Measurements from ENCODE around the gene C3.
"Not testable (repeated sequence)": the region's sequence is repeated elsewhere in the genome, so short reads cannot be mapped to it uniquely, and the experiment has no call there.

Gene C3

GRCh38 chr19:6648141-6648715 lies 72.2 kb downstream of the C3 start:
- Histone ChIP-seq H3K4me1 (ENCODE audit: control insufficient read depth, insufficient read depth, low read length) (no peaks in the 10 kb centered on the region), H3K36me3 (ENCODE audit: control insufficient read depth, insufficient read depth, low read length) (no peaks in the 10 kb centered on the region), H3K27ac (ENCODE audit: low read length) (no peak overlapping the region), H3K27me3 (ENCODE audit: control insufficient read depth, insufficient read depth, low read length) (no peaks in the 10 kb centered on the region), H3K9me3 (ENCODE audit: control insufficient read depth, insufficient read depth, low read length) (no peaks in the 10 kb centered on the region), H3K4me3 (ENCODE audit: low read length) (no peak overlapping the region)
- no CpG with 5 or more reads among the region's 9 CpGs for WGBS (ENCODE audit: insufficient coverage, insufficient read length)
- no peak for DNase-seq (ENCODE audit: low read depth, low spot score)

GRCh38 chr19:6644796-6645195 lies 75.7 kb downstream of the C3 start:
- Histone ChIP-seq H3K36me3 (ENCODE audit: control insufficient read depth, insufficient read depth, low read length) (no peaks in the 10 kb centered on the region), H3K9me3 (ENCODE audit: control insufficient read depth, insufficient read depth, low read length) (no peaks in the 10 kb centered on the region), H3K4me3 (ENCODE audit: low read length) (no peak overlapping the region), H3K27me3 (ENCODE audit: control insufficient read depth, insufficient read depth, low read length) (no peaks in the 10 kb centered on the region), H3K27ac (ENCODE audit: low read length) (no peak overlapping the region), H3K4me1 (ENCODE audit: control insufficient read depth, insufficient read depth, low read length) (no peaks in the 10 kb centered on the region)
- no peak for DNase-seq (ENCODE audit: low read depth, low spot score)
- no CpG with 5 or more reads among the region's 5 CpGs for WGBS (ENCODE audit: insufficient coverage, insufficient read length)

DNA sequence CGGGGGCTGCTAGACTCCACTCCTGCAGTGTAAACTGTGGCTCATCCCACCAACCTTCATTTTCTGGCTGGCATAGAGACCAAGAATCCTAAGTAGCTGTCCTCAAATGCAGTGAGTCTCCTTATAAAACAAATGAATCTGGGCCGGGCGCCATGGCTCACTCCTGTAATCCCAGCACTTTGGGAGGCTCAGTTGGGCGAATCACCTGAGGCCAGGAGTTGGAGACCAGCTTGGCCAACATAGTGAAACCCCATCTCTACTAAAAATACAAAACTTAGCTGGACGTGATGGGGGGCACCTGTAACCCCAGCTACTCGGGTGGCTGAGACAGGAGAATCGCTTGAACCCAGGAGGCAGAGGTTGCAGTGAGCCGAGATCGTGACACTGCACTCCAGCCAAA lies 80.1 kb downstream of the C3 start:
- DNase-seq (ENCODE audit: low read depth, low spot score); H3K36me3 ChIP-seq (ENCODE audit: control insufficient read depth, insufficient read depth, low read length); H3K27ac ChIP-seq (ENCODE audit: low read length); H3K27me3 ChIP-seq (ENCODE audit: control insufficient read depth, insufficient read depth, low read length); H3K4me1 ChIP-seq (ENCODE audit: control insufficient read depth, insufficient read depth, low read length); H3K9me3 ChIP-seq (ENCODE audit: control insufficient read depth, insufficient read depth, low read length); H3K4me3 ChIP-seq (ENCODE audit: low read length): not testable (repeated sequence)
- no CpG with 5 or more reads among the region's 9 CpGs for WGBS (ENCODE audit: insufficient coverage, insufficient read length)

DNA sequence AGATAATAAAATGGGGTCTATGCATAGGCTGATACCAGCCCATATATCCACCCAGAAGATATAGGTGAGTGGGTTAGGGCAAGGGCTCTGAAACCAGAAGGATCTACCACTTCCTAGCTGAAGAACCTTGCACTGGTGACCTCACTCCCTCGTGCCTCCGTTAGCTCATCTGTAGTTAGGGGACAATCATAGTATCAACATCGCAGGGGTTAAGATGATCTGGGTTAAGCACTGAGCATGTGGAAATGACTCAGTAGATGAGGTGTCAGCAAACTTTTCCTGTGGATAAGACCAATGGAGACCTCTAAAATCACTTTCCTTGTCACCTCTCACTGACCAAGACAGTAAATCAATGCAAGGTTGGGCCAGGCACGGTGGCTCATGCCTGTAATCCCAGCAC lies 81.0 kb downstream of the C3 start:
- H3K9me3 ChIP-seq (ENCODE audit: control insufficient read depth, insufficient read depth, low read length): no peaks in the 10 kb centered on the region
- no peaks in the 10 kb centered on the region for H3K4me1 ChIP-seq (ENCODE audit: control insufficient read depth, insufficient read depth, low read length)
- DNase-seq (ENCODE audit: low read depth, low spot score): no peak
- H3K4me3 ChIP-seq (ENCODE audit: low read length): no peak overlapping the region
- no peaks in the 10 kb centered on the region for H3K27me3 ChIP-seq (ENCODE audit: control insufficient read depth, insufficient read depth, low read length)
- H3K27ac ChIP-seq (ENCODE audit: low read length): no peak overlapping the region
- no peaks in the 10 kb centered on the region for H3K36me3 ChIP-seq (ENCODE audit: control insufficient read depth, insufficient read depth, low read length)
- WGBS (ENCODE audit: insufficient coverage, insufficient read length): no CpG with 5 or more reads among the region's 4 CpGs

- not testable (repeated sequence) for H3K27ac ChIP-seq (ENCODE audit: low read length); H3K27me3 ChIP-seq (ENCODE audit: control insufficient read depth, insufficient read depth, low read length); H3K4me1 ChIP-seq (ENCODE audit: control insufficient read depth, insufficient read depth, low read length); H3K36me3 ChIP-seq (ENCODE audit: control insufficient read depth, insufficient read depth, low read length); DNase-seq (ENCODE audit: low read depth, low spot score); H3K4me3 ChIP-seq (ENCODE audit: low read length); H3K9me3 ChIP-seq (ENCODE audit: control insufficient read depth, insufficient read depth, low read length)
- no CpG with 5 or more reads among the region's 4 CpGs for WGBS (ENCODE audit: insufficient coverage, insufficient read length)
These were observed 87.0 kb downstream of the C3 start for GRCh38 chr19:6633456-6633813.

- not testable (repeated sequence) for H3K4me1 ChIP-seq (ENCODE audit: control insufficient read depth, insufficient read depth, low read length); H3K27me3 ChIP-seq (ENCODE audit: control insufficient read depth, insufficient read depth, low read length); H3K4me3 ChIP-seq (ENCODE audit: low read length); H3K27ac ChIP-seq (ENCODE audit: low read length); H3K9me3 ChIP-seq (ENCODE audit: control insufficient read depth, insufficient read depth, low read length); H3K36me3 ChIP-seq (ENCODE audit: control insufficient read depth, insufficient read depth, low read length)
- WGBS (ENCODE audit: insufficient coverage, insufficient read length): no CpG with 5 or more reads among the region's 26 CpGs
- peak; percentile 22 for DNase-seq (ENCODE audit: low read depth, low spot score)
These were observed 87.5 kb downstream of the C3 start for GRCh38 chr19:6632747-6633455.

DNA sequence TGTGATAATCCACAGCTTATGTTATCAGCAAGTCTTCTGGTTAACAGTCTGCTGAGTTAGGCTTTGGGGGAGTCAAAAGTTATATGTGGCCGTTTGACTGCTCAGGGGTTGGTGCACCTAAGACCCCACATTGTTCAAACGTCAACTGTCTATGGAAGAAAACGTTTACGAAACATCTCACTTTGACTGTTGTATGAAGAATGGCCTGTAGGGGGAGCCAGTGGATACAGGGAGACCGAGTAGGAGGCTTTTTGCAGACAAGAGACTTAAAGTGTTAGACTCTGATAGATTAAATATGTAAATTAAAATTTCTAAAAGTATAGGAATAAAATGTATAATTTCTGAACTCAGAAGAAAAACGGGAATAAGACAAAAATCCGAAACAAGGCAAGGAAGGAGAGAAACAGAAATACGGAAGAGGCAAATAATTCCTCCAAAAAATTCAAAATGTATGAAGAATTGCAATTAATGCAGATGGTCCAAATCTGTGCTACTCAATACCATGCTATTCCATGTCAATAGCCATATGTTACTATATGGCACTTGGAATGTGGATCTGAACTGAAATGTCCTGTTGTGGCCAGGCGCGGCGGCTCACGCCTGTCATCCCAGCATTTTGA lies 88.3 kb downstream of the C3 start:
- Histone ChIP-seq H3K27me3 (ENCODE audit: control insufficient read depth, insufficient read depth, low read length) (no peaks in the 10 kb centered on the region), H3K27ac (ENCODE audit: low read length) (no peak overlapping the region), H3K9me3 (ENCODE audit: control insufficient read depth, insufficient read depth, low read length) (no peaks in the 10 kb centered on the region), H3K36me3 (ENCODE audit: control insufficient read depth, insufficient read depth, low read length) (no peaks in the 10 kb centered on the region), H3K4me3 (ENCODE audit: low read length) (no peak overlapping the region), H3K4me1 (ENCODE audit: control insufficient read depth, insufficient read depth, low read length) (no peaks in the 10 kb centered on the region)
- DNase-seq (ENCODE audit: low read depth, low spot score): peak; percentile 52
- no CpG with 5 or more reads among the region's 12 CpGs for WGBS (ENCODE audit: insufficient coverage, insufficient read length)
